ENCODE measurements around the gene FITM2.

FITM2 gene

DNA sequence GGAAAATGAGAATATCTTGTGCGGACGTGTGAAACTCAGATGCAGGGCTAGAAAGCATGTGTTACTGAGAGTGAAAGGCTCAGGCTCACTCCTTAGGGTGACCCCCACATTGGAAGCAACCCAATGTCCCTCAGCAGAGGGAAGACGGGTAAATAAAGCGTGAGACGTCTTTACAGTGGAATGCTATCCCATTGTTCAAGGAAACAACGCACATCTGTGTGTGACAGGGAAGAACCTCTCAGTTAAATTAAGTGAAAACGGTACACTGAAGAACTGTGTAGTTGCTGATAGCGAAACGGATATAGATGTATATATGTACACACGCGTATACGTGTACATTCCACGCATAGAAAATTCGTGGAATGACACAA is 45.3 kb upstream of the FITM2 start:
- TF ChIP-seq FOXP2 (optimal IDR thresholded peaks at IDR 0.05; ENCODE audit: borderline replicate concordance, extremely low read depth, extremely low read length, insufficient read depth), result no peak
- TF ChIP-seq, protein P1, sequence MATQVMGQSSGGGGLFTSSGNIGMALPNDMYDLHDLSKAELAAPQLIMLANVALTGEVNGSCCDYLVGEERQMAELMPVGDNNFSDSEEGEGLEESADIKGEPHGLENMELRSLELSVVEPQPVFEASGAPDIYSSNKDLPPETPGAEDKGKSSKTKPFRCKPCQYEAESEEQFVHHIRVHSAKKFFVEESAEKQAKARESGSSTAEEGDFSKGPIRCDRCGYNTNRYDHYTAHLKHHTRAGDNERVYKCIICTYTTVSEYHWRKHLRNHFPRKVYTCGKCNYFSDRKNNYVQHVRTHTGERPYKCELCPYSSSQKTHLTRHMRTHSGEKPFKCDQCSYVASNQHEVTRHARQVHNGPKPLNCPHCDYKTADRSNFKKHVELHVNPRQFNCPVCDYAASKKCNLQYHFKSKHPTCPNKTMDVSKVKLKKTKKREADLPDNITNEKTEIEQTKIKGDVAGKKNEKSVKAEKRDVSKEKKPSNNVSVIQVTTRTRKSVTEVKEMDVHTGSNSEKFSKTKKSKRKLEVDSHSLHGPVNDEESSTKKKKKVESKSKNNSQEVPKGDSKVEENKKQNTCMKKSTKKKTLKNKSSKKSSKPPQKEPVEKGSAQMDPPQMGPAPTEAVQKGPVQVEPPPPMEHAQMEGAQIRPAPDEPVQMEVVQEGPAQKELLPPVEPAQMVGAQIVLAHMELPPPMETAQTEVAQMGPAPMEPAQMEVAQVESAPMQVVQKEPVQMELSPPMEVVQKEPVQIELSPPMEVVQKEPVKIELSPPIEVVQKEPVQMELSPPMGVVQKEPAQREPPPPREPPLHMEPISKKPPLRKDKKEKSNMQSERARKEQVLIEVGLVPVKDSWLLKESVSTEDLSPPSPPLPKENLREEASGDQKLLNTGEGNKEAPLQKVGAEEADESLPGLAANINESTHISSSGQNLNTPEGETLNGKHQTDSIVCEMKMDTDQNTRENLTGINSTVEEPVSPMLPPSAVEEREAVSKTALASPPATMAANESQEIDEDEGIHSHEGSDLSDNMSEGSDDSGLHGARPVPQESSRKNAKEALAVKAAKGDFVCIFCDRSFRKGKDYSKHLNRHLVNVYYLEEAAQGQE (IDR thresholded peaks at IDR 0.05; ENCODE audit: insufficient read depth in 1 of 2, low read depth in 2 of 2, low read length in 2 of 2), result no peak
- no peak for TF ChIP-seq SIN3A (IDR thresholded peaks at IDR 0.05; ENCODE audit: borderline replicate concordance, insufficient read depth, low read length)
- TF ChIP-seq TAF1 (IDR thresholded peaks at IDR 0.05; ENCODE audit: borderline replicate concordance, insufficient read depth, low read length), result no peak
- no peak for TF ChIP-seq POLR2AphosphoS5 (IDR thresholded peaks at IDR 0.05; ENCODE audit: low read depth, low read length)

DNA sequence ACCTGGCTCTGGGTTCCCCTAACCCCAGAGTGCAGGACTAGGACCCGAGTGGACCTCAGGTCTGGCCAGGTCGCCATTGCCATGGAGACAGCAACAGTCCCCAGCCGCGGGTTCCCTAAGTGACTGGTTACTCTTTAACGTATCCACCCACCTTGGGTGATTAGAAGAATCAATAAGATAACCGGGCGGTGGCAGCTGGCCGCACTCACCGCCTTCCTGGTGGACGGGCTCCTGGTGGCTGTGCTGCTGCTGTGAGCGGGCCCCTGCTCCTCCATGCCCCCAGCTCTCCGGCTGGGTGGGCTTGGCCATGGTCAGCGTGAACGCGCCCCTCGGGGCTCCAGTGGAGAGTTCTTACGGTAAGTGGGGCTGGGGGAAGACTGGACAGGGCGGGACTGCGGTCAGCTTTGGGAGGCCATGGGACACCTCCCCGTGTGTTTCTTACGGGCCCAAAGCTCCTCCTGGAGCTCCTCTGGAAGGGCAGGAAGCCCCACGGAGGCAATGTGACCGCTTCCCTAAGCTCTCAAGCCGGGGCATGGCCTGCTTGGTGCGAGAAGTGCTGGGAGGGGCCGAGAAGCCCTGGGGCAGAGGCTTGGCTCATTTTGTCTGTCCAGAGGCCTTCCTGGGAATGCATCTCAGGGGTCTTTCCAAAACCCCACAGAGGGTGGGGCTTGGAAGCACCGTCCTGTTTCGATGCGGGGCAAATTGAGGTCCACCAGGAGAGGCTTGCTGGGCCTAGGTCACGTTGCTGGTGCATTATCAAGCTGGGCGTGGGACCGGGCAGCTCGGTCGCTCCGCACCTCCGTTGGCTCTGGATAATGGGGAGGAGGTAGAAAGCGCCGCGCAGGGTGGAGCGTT is 44.7 kb upstream of the FITM2 start, which contains the start of gene HNF4A:
HNF4A (plus strand) TSS at position 202 of the 855 bp plus-strand sequence; CDS start at position 308, 106 bp downstream.
- TF ChIP-seq POLR2AphosphoS5 (IDR thresholded peaks at IDR 0.05; ENCODE audit: low read depth, low read length), result no peak
- no peak for TF ChIP-seq FOXP2 (optimal IDR thresholded peaks at IDR 0.05; ENCODE audit: borderline replicate concordance, extremely low read depth, extremely low read length, insufficient read depth)

DNA sequence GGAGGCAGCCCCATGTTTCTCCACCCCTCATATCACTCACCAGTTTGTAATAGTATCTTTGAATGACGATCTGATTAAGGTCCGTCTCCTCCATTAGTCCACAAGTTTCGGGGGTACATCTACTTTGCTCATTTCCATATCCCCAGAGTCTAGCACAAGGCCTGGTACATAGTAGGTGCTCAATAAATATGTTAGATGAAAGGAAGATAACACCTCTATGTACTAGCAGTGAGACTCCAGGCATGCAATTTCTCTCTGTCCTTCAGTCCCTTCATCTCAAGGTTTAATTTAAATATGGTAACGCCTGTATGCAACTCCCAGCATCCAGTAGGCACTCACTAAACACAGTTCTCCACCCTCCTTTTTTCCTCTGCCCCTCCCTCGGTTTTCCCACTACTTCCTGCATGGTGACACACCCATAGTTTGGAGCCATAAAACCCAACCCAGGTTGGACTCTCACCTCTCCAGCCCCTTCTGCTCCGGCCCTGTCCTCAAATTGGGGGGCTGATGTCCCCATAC is 44.0 kb upstream of the FITM2 start:
- no peak for TF ChIP-seq POLR2AphosphoS5 (IDR thresholded peaks at IDR 0.05; ENCODE audit: low read depth, low read length)
- TF ChIP-seq TAF1 (IDR thresholded peaks at IDR 0.05; ENCODE audit: borderline replicate concordance, insufficient read depth, low read length), result no peak
- TF ChIP-seq FOXP2 (optimal IDR thresholded peaks at IDR 0.05; ENCODE audit: borderline replicate concordance, extremely low read depth, extremely low read length, insufficient read depth), result no peak
- TF ChIP-seq, protein P1 (IDR thresholded peaks at IDR 0.05; ENCODE audit: insufficient read depth in 1 of 2, low read depth in 2 of 2, low read length in 2 of 2), result no peak
- TF ChIP-seq SIN3A (IDR thresholded peaks at IDR 0.05; ENCODE audit: borderline replicate concordance, insufficient read depth, low read length), result no peak

DNA sequence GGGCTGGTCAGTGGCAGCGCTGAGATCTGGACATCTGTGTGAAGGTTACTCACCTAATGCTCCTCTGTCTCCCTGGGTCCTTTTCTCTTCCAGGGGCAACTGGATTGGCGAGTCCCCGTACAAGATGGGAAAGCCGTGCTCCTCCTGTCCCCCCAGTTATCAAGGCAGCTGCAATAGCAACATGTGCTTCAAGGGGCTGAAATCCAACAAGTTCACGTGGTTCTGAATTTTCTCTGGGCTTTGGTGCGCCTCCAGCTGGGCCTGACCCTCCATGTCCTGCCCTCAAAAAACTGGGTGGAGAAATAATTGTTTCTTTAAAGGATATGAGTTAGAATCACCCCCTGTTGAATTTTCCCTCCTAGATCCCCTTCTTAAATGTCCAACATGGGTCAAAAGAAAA is 39.6 kb upstream of the FITM2 start:
- TF ChIP-seq, protein P1 (IDR thresholded peaks at IDR 0.05; ENCODE audit: insufficient read depth in 1 of 2, low read depth in 2 of 2, low read length in 2 of 2), result no peak
- no peak for TF ChIP-seq TAF1 (IDR thresholded peaks at IDR 0.05; ENCODE audit: borderline replicate concordance, insufficient read depth, low read length)
- TF ChIP-seq POLR2AphosphoS5 (IDR thresholded peaks at IDR 0.05; ENCODE audit: low read depth, low read length), result no peak
- no peak for TF ChIP-seq SIN3A (IDR thresholded peaks at IDR 0.05; ENCODE audit: borderline replicate concordance, insufficient read depth, low read length)
- no peak for TF ChIP-seq FOXP2 (optimal IDR thresholded peaks at IDR 0.05; ENCODE audit: borderline replicate concordance, extremely low read depth, extremely low read length, insufficient read depth)

DNA sequence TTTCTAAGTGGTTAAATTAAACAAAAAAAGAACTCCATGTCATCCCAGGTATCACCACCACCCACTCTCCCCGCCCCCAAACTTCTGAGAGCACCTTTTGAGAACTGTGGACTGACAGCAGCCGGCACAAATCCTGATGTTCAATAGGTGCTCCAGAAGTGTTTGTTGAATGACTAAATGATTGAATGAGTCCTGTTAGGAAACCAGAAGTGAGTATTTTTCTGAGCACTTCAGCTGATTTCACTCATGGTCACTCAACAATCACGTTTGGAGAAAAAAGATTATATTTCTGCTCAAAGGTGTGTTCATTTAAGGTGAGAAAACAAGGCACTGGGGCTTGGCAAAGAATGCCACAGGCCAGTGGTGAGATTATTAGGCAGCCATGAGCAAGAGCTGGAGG is 38.3 kb upstream of the FITM2 start:
- no peak for TF ChIP-seq SIN3A (IDR thresholded peaks at IDR 0.05; ENCODE audit: borderline replicate concordance, insufficient read depth, low read length)

DNA sequence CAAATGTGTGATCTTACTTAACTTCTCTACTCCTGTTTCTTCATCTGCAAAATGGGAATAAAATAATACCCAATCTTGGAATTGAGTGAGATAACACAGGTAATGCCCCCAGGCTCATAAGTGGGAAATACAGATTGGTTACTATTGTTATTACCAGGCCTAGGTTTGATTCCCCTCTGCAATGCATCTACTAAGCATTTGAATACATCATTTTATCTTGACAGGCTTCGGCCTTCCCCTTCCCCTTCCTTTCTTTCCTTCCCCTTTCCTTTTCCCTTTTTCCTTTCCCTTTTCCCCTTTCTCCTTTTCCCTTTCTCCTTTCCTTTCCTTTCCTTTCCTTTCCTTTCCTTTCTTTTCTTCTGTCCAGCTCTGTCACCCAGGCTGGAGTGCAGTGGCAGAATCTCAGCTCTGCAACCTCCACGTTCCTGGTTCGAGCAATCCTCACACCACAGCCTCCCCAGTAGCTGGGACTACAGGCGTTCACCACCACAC is 37.2 kb upstream of the FITM2 start:
- TF ChIP-seq SIN3A (IDR thresholded peaks at IDR 0.05; ENCODE audit: borderline replicate concordance, insufficient read depth, low read length) (no peak), TAF1 (IDR thresholded peaks at IDR 0.05; ENCODE audit: borderline replicate concordance, insufficient read depth, low read length) (no peak), FOXP2 (optimal IDR thresholded peaks at IDR 0.05; ENCODE audit: borderline replicate concordance, extremely low read depth, extremely low read length, insufficient read depth) (no peak), POLR2AphosphoS5 (IDR thresholded peaks at IDR 0.05; ENCODE audit: low read depth, low read length) (no peak)
- TF ChIP-seq, protein P1 (IDR thresholded peaks at IDR 0.05; ENCODE audit: insufficient read depth in 1 of 2, low read depth in 2 of 2, low read length in 2 of 2), result no peak

All from PFSK-1 (cell line).